ENCODE results near the gene MKS1. TPM values are rescaled to one million over a fixed set of nuclear protein-coding genes. Genes with fewer than 3 reads are reported as not detected.

MKS1 gene
- total RNA-seq, 1 donor, result 11.2 TPM

DNA sequence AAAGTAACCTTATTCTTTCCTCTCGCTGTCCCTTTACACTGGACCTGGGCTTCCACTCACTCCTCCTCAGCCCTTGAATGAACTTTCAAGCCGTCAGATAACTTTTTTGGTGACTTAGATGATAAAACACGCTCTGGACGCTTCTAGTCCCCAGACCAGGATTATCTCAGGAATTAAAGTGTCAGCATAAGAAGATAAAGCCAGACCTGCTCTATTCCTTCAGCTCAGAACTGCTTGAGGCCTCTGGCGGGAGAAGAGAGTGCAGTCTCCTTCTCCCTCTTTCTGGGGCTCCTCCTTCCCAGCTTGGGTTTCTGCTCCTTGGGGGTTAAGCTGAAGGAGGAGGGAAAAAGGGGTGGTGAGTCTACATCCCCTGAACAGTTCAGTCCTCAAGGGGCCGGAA lies 25.9 kb upstream of the MKS1 start:
- Histone ChIP-seq H3K79me2 (ENCODE audit: insufficient read depth, low read length) (no peaks in the 10 kb centered on the region), H3K4me3 (ENCODE audit: insufficient read depth, low read length) (no peak overlapping the region), H3K36me3 (ENCODE audit: insufficient read depth, low read length) (no peaks in the 10 kb centered on the region), H4K20me1 (ENCODE audit: insufficient read depth, low read length) (no peaks in the 10 kb centered on the region), H3K27me3 (ENCODE audit: insufficient read depth, low read length) (peaks cover 45% of the 10 kb centered on the region), H3K4me1 (ENCODE audit: insufficient read depth, low read length) (no peaks in the 10 kb centered on the region), H2AFZ (ENCODE audit: low read length) (no peak overlapping the region), H3K4me2 (ENCODE audit: insufficient read depth, low read length) (no peak overlapping the region), H3K9me3 (ENCODE audit: low read depth, low read length) (no peaks in the 10 kb centered on the region), H3K27ac (ENCODE audit: low read depth, low read length) (no peak overlapping the region)
- no peak for TF ChIP-seq CTCF (IDR thresholded peaks at IDR 0.05; ENCODE audit: extremely low read depth, low read depth, low read length)
- no peak for DNase-seq (ENCODE audit: insufficient read length, low spot score, missing footprints)

DNA sequence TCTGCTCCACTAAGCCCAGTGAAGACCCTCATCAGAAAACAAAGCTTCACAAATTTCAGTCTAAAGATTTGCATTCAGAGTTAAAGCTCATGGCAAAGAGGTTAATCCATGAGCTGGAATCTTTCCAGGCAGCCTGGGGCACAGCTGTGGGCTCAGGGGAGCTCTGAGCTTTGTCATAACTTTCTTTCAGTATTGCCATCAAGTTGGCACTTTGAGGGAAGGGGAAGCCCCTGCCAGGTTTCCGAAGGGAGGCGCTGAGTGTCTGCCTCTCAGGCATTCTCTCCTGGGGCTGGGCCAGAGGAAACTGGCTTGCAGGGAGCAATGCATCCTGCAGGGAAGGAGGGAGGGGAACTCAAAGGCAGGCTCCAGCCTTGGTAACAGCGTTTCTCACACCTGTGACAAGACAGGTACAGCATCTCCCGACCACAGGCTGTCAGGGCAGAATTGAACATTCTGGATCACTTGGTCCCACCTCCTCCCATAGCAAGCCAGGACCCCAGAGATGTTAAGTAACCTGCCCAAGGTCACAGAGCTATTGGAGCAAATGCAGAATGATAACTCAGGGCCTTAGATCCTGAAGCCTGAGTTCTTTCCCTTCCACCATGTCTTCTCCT lies 23.2 kb upstream of the MKS1 start:
- TF ChIP-seq CTCF (IDR thresholded peaks at IDR 0.05; ENCODE audit: extremely low read depth, low read depth, low read length), result no peak

DNA sequence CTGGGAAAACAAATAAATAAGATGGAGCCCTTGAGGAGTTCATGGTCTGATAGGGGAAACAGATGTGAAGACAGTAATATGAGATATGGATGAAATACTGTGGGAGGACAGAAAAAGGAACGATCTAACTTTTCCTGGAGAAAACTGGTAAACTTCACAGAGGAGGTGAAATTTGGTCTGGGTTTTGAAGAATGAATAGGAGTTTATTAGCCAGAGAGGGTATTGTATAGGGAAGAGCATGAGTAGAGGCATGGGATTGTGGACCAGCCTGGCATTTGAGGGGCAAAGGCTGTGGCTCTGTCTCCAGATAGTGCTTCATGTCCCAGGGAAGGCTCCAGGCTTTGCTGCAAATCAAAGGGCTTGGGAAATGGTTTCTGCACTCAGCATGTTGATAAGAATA lies 20.9 kb upstream of the MKS1 start:
- Histone ChIP-seq H2AFZ (ENCODE audit: low read length) (no peak overlapping the region), H3K9me3 (ENCODE audit: low read depth, low read length) (no peaks in the 10 kb centered on the region), H3K4me2 (ENCODE audit: insufficient read depth, low read length) (no peak overlapping the region), H3K27ac (ENCODE audit: low read depth, low read length) (no peak overlapping the region), H4K20me1 (ENCODE audit: insufficient read depth, low read length) (no peaks in the 10 kb centered on the region), H3K79me2 (ENCODE audit: insufficient read depth, low read length) (no peaks in the 10 kb centered on the region), H3K4me1 (ENCODE audit: insufficient read depth, low read length) (no peaks in the 10 kb centered on the region), H3K36me3 (ENCODE audit: insufficient read depth, low read length) (no peaks in the 10 kb centered on the region), H3K4me3 (ENCODE audit: insufficient read depth, low read length) (no peak overlapping the region), H3K27me3 (ENCODE audit: insufficient read depth, low read length) (peaks cover 60% of the 10 kb centered on the region)
- no peak for TF ChIP-seq CTCF (IDR thresholded peaks at IDR 0.05; ENCODE audit: extremely low read depth, low read depth, low read length)
- no peak for DNase-seq (ENCODE audit: insufficient read length, low spot score, missing footprints)

More for the DNA sequence above, 23.2 kb upstream of the MKS1 start:
- Histone ChIP-seq H3K27ac (ENCODE audit: low read depth, low read length) (no peak overlapping the region), H2AFZ (ENCODE audit: low read length) (no peak overlapping the region), H3K27me3 (ENCODE audit: insufficient read depth, low read length) (peaks cover 47% of the 10 kb centered on the region), H3K36me3 (ENCODE audit: insufficient read depth, low read length) (no peaks in the 10 kb centered on the region), H4K20me1 (ENCODE audit: insufficient read depth, low read length) (no peaks in the 10 kb centered on the region), H3K9me3 (ENCODE audit: low read depth, low read length) (no peaks in the 10 kb centered on the region), H3K4me1 (ENCODE audit: insufficient read depth, low read length) (no peaks in the 10 kb centered on the region), H3K79me2 (ENCODE audit: insufficient read depth, low read length) (no peaks in the 10 kb centered on the region), H3K4me2 (ENCODE audit: insufficient read depth, low read length) (no peak overlapping the region), H3K4me3 (ENCODE audit: insufficient read depth, low read length) (no peak overlapping the region)
- no peak for DNase-seq (ENCODE audit: insufficient read length, low spot score, missing footprints)

- H3K79me2 ChIP-seq (ENCODE audit: insufficient read depth, low read length), result no peaks in the 10 kb centered on the region
- H3K36me3 ChIP-seq (ENCODE audit: insufficient read depth, low read length), result no peaks in the 10 kb centered on the region
- no peaks in the 10 kb centered on the region for H4K20me1 ChIP-seq (ENCODE audit: insufficient read depth, low read length)
- no peak within 1 kb of the TSS for H2AFZ ChIP-seq (ENCODE audit: low read length)
- H3K27me3 ChIP-seq (ENCODE audit: insufficient read depth, low read length), result peaks cover 61% of the 10 kb centered on the region
- DNase-seq (ENCODE audit: insufficient read length, low spot score, missing footprints), result no peak
- no peaks in the 10 kb centered on the region for H3K9me3 ChIP-seq (ENCODE audit: low read depth, low read length)
- H3K27ac ChIP-seq (ENCODE audit: low read depth, low read length), result no peak within 1 kb of the TSS
- no peak for TF ChIP-seq CTCF (IDR thresholded peaks at IDR 0.05; ENCODE audit: extremely low read depth, low read depth, low read length)
- no peak within 1 kb of the TSS for H3K4me2 ChIP-seq (ENCODE audit: insufficient read depth, low read length)
- H3K4me1 ChIP-seq (ENCODE audit: insufficient read depth, low read length), result peaks cover 1% of the 10 kb centered on the region
- H3K4me3 ChIP-seq (ENCODE audit: insufficient read depth, low read length), result no peak within 1 kb of the TSS
Observed at GRCh38 chr17:58238147-58238634, 19.1 kb upstream of the MKS1 start, which contains the start of gene LPO. Gene LPO, plus strand, starts transcription at chr17:58238584. Its CDS starts 4,396 bp downstream, at chr17:58242980.

Measured in osteoblast (primary cell).